ENCODE data around the gene LY6G6D. TPM values are rescaled to one million over a fixed set of nuclear protein-coding genes. Genes with fewer than 3 reads are reported as not detected.
A peak's percentile ranks its signal among the peaks of the same experiment; 100 is the strongest.

LY6G6D gene
- total RNA-seq, 1 donor from 2014 or later, result not detected

DNA sequence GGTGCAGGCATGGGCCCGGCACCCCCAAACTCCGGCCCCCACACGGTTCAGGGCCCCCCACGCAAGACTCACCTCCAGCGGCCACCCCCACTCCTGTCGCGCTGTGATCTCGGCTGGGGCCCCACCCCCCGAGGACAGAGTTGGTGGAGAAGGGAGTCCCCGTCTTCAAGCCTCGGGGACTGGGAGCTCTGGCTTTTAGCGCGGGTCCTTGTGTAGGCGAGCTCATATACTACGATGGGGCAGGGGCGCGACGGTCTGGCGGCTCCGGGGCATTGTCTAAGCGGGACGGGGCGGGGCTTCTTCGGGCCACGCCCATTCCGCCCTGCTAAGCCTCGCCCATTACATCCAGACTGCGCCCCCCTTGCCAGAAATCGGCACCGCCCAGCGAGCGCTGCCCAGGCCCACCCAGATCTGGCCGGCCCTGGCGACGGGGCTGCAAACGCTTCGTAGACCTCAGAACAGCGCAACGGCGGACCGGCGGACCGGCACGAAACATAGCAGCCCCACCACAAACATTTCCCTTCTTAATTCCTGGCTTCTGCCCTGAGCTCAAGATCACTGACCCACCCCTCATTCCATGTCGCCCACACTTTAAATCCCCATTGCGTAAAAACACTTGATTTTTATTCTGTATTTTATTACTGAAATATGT lies 15.0 kb downstream of the LY6G6D start:
- H3K4me3 Mint-ChIP-seq, result peak overlapping the region; percentile 97
- H3K27me3 Mint-ChIP-seq, result no peaks in the 10 kb centered on the region
- H3K9me3 Mint-ChIP-seq, result no peaks in the 10 kb centered on the region
- H3K4me1 Mint-ChIP-seq, result peaks cover 64% of the 10 kb centered on the region
- DNase-seq, result peak; percentile 92
- H3K27ac Mint-ChIP-seq, result peak overlapping the region; percentile 58
- intact Hi-C loops (cut with micrococcal nuclease), result loop anchor here (1.0 to 10.0 kb wide), 5 partner anchors 8 to 1585 kb away; partner anchors contain the start of genes HSD17B8, RING1, RXRB and SLC39A7
- peaks cover 54% of the 10 kb centered on the region for H3K36me3 Mint-ChIP-seq (ENCODE audit: low read depth)

- Mint-ChIP-seq H3K27me3 (no peaks in the 10 kb centered on the region), H3K9me3 (no peaks in the 10 kb centered on the region), H3K27ac (no peak overlapping the region), H3K36me3 (ENCODE audit: low read depth) (peaks cover 56% of the 10 kb centered on the region), H3K4me3 (peak overlapping the region; percentile 97), H3K4me1 (peaks cover 62% of the 10 kb centered on the region)
- intact Hi-C loops (cut with micrococcal nuclease), result loop anchor here (10.0 kb wide), 2 partner anchors 1474 to 1584 kb away; partner anchors contain the start of genes HSD17B8, RING1, RXRB and SLC39A7
- DNase-seq, result peak; percentile 61
These were observed 15.5 kb downstream of the LY6G6D start for GRCh38 chr6:31730631-31731086.

DNA sequence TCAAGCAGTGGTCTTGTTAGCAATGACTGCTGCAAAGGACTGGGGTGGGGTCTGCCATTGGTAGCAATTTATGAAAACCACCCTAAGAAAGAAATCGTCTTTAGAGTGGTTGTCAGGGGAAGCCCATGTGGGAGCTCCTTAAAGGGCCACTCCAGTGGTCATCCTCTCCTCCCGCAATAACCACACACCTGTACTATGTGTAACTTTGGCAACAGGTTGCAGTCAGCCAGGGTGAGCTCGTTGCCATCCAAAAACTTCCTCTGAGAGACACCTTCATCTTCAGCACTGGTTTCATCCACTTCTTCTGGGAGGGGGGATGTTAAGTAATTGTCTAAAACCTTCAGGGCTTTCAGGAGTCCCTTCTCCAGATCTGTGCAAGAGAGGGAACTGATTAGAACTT lies 16.9 kb downstream of the LY6G6D start:
- no peak overlapping the region for H3K4me3 Mint-ChIP-seq
- intact Hi-C loops (cut with micrococcal nuclease), result loop anchor here (10.0 kb wide), 2 partner anchors 1473 to 1583 kb away; partner anchors contain the start of genes HSD17B8, RING1, RXRB and SLC39A7
- H3K36me3 Mint-ChIP-seq (ENCODE audit: low read depth), result peaks cover 56% of the 10 kb centered on the region
- H3K4me1 Mint-ChIP-seq, result peaks cover 53% of the 10 kb centered on the region
- no peak for DNase-seq
- no peak overlapping the region for H3K27ac Mint-ChIP-seq
- H3K27me3 Mint-ChIP-seq, result no peaks in the 10 kb centered on the region
- H3K9me3 Mint-ChIP-seq, result no peaks in the 10 kb centered on the region

DNA sequence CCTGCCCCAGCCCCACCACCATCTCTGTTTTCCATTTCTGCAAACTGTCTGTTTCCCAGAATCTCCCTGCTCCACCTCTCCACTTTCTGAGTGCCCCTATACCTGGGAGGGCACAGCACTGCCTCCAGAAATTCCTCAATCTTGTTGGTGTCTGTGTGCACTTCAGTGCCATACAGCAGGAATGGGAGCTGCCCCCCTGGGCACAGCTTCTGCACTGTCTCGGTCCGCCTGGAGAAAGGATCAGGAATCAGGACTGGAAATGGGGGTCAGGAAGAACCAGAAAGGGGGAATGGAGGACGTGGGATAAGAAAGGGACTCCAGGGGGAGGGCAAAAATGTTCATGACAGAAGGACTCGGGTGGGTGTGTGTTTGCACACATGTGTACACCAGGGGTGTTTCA lies 18.6 kb downstream of the LY6G6D start:
- no peaks in the 10 kb centered on the region for H3K9me3 Mint-ChIP-seq
- peaks cover 57% of the 10 kb centered on the region for H3K4me1 Mint-ChIP-seq
- H3K27ac Mint-ChIP-seq, result peak overlapping the region; percentile 59
- H3K4me3 Mint-ChIP-seq, result peak overlapping the region; percentile 98
- intact Hi-C loops (cut with micrococcal nuclease), result loop anchor here (2.0 to 10.0 kb wide), 3 partner anchors 101 to 1581 kb away; partner anchors contain the start of genes HSD17B8, RING1, RXRB and SLC39A7
- peaks cover 48% of the 10 kb centered on the region for H3K36me3 Mint-ChIP-seq (ENCODE audit: low read depth)
- no peaks in the 10 kb centered on the region for H3K27me3 Mint-ChIP-seq
- no peak for DNase-seq

DNA sequence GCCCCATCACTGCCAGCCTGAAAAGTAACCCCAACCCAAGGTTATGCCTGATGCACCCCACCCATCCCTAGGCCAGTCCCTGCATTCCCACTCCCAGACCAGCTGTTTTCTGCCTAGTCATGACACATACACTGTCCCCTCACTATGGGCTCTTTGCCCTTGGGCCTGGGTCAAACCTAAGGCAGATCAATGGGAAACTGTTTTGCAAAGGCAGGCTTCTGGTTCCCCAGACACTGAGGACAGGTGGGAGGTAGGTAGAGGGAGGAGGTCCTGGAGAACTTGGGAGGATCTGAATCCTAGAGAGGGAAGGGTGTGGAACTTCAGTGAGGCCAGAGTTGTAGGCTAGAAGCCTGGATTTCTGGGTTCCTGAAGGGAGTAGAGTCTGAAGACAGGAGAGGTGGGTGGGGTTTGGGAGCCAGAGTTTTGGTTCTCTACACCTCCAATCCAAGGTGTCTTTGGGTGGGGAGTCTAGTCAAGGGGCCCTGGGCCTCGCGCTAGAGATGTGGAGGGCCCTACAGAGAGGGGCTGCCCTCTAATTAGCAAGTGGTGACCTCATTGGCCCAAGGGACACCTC lies 19.2 kb downstream of the LY6G6D start:
- peak; percentile 60 for DNase-seq
- Mint-ChIP-seq H3K27ac (peak overlapping the region; percentile 93), H3K4me3 (peak overlapping the region; percentile 98), H3K36me3 (ENCODE audit: low read depth) (peaks cover 48% of the 10 kb centered on the region), H3K4me1 (peaks cover 58% of the 10 kb centered on the region), H3K9me3 (no peaks in the 10 kb centered on the region), H3K27me3 (no peaks in the 10 kb centered on the region)
- intact Hi-C loops (cut with micrococcal nuclease), result loop anchor here (2.0 to 10.0 kb wide), 3 partner anchors 100 to 1580 kb away; partner anchors contain the start of genes HSD17B8, RING1, RXRB and SLC39A7

DNA sequence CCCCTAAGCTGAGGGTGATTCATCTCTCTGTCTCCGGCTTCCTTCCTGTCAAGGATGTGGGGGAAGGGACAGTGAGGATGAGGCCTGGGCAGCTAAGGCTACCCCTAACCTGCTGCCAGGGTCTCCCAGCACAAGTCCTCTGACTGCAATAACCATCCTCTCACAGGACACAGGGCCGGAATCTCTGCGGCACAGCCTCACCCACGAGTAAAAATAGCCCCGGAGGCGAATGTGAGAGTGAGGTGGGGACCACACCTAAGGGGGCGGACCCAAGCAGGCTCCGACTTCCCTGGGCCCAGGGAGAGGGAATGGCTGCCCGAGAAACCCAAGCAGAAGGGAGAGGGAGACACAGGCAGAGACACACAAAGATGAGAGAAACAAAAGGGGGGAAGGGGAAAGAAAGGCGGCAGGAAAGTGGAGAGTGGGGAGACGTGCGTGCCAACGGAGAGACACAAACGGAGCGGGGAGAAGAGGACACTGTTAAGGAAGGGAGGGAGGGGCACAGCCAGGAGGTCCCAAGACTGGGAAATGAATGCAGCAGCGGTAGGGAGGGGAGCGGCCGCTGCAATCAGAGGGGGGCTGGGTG lies 19.8 kb downstream of the LY6G6D start:
- Mint-ChIP-seq H3K36me3 (ENCODE audit: low read depth) (peaks cover 50% of the 10 kb centered on the region), H3K4me3 (peak overlapping the region; percentile 98), H3K9me3 (no peaks in the 10 kb centered on the region), H3K27me3 (no peaks in the 10 kb centered on the region), H3K27ac (peak overlapping the region; percentile 93), H3K4me1 (peaks cover 61% of the 10 kb centered on the region)
- intact Hi-C loops (cut with micrococcal nuclease), result loop anchor here (2.0 to 10.0 kb wide), 5 partner anchors 100 to 1580 kb away; partner anchors contain the start of genes ATP6V1G2, HSD17B8, LTB and NFKBIL1
- DNase-seq, result peak; percentile 89

- peak; percentile 95 for DNase-seq
- Mint-ChIP-seq H3K4me3 (peak within 1 kb of the TSS; percentile 98), H3K9me3 (no peaks in the 10 kb centered on the region), H3K36me3 (ENCODE audit: low read depth) (peaks cover 51% of the 10 kb centered on the region), H3K27ac (peak within 1 kb of the TSS; percentile 93), H3K27me3 (no peaks in the 10 kb centered on the region), H3K4me1 (peaks cover 64% of the 10 kb centered on the region)
- intact Hi-C loops (cut with micrococcal nuclease), result loop anchor here (1.0 to 10.0 kb wide), 6 partner anchors 33 to 1579 kb away; partner anchors contain the start of genes ABHD16A, ATP6V1G2, GPANK1 and HSD17B8
These were observed 21.0 kb downstream of the LY6G6D start, which contains the start of gene CLIC1 for GRCh38 chr6:31736021-31736767. Gene CLIC1 (minus strand): TSS chr6:31736530. CDS start chr6:31736300, 230 bp downstream.

DNA sequence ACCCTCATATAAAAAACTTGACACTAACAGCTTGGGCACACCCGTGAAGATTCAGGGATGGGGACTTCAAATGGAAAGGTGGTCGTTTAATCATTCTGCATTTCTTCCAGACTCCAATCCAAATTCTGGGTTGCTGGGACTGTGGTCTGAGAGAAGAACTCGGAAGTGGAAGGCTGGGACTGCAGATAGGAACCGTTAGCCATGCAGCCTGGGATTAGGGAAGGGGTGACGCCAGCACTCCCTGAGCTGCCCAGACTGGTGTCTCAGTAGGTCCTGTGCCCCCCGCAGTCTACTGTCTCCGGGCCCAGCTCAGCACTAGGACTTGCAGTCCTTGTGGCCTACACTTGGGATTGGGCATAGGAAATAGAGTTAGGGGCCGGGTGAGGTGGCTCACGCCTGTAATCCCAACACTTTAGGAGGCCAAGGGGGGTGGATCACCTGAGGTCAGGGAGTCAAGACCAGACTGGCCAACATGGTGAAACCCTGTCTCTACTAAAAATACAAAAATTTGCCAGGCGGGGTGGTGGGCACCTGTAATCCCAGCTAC lies 21.7 kb downstream of the LY6G6D start:
- Mint-ChIP-seq H3K4me3 (peak overlapping the region; percentile 98), H3K36me3 (ENCODE audit: low read depth) (peaks cover 53% of the 10 kb centered on the region), H3K4me1 (peaks cover 68% of the 10 kb centered on the region), H3K9me3 (no peaks in the 10 kb centered on the region), H3K27me3 (no peaks in the 10 kb centered on the region), H3K27ac (peak overlapping the region; percentile 93)
- intact Hi-C loops (cut with micrococcal nuclease), result loop anchor here (1.0 to 10.0 kb wide), 6 partner anchors 34 to 1578 kb away; partner anchors contain the start of genes ABHD16A, ATP6V1G2, GPANK1 and HSD17B8
- DNase-seq, result peak; percentile 70

DNA sequence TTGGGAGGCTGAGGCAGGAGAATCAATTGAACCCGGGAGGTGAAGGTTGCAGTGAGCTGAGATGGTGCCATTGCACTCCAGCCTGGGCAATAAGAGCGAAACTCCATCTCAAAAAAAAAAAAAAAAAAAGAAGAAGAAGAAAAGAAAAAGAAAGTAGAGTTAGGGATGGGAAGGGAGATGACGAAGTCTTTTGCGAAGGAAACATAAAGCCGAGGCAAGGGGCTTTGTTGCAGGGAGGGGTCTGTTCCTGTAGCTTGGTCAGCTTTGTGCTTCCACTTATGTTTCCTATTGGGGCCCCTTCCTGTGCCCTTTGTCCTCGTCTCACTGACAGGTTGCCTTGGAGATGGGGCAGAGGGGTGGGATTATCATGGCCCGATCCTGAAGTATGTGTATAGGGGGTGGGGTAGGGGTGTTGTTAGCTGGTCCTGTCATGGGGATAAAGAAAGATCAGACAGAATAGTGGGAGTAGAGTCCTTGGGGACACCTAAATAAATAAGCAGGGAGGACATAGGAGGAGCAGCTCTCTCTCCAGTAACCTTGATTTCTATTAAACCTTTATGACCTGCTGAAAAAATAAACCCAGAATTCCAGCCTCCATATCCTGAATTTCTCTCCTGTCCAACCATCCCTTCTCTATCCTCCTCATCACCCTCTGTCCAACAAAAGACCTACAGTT lies 22.3 kb downstream of the LY6G6D start:
- DNase-seq, result peak; percentile 80
- H3K27ac Mint-ChIP-seq, result peak overlapping the region; percentile 93
- intact Hi-C loops (cut with micrococcal nuclease), result loop anchor here (2.0 to 10.0 kb wide), 5 partner anchors 73 to 1577 kb away; partner anchors contain the start of genes ATP6V1G2, GPANK1, HSD17B8 and LTB
- peak overlapping the region; percentile 98 for H3K4me3 Mint-ChIP-seq
- no peaks in the 10 kb centered on the region for H3K27me3 Mint-ChIP-seq
- no peaks in the 10 kb centered on the region for H3K9me3 Mint-ChIP-seq
- H3K36me3 Mint-ChIP-seq (ENCODE audit: low read depth), result peaks cover 51% of the 10 kb centered on the region
- peaks cover 64% of the 10 kb centered on the region for H3K4me1 Mint-ChIP-seq

GRCh38 chr6:31737991-31738979 lies 23.1 kb downstream of the LY6G6D start:
- H3K27ac Mint-ChIP-seq, result peak overlapping the region; percentile 93
- peak; percentile 92 for DNase-seq
- H3K27me3 Mint-ChIP-seq, result no peaks in the 10 kb centered on the region
- peak overlapping the region; percentile 98 for H3K4me3 Mint-ChIP-seq
- intact Hi-C loops (cut with micrococcal nuclease), result loop anchor here (1.0 to 10.0 kb wide), 9 partner anchors 9 to 1577 kb away; partner anchors contain the start of genes ATP6V1G2, DDAH2, GPANK1 and HSD17B8
- H3K36me3 Mint-ChIP-seq (ENCODE audit: low read depth), result peaks cover 56% of the 10 kb centered on the region
- peaks cover 65% of the 10 kb centered on the region for H3K4me1 Mint-ChIP-seq
- no peaks in the 10 kb centered on the region for H3K9me3 Mint-ChIP-seq

DNA sequence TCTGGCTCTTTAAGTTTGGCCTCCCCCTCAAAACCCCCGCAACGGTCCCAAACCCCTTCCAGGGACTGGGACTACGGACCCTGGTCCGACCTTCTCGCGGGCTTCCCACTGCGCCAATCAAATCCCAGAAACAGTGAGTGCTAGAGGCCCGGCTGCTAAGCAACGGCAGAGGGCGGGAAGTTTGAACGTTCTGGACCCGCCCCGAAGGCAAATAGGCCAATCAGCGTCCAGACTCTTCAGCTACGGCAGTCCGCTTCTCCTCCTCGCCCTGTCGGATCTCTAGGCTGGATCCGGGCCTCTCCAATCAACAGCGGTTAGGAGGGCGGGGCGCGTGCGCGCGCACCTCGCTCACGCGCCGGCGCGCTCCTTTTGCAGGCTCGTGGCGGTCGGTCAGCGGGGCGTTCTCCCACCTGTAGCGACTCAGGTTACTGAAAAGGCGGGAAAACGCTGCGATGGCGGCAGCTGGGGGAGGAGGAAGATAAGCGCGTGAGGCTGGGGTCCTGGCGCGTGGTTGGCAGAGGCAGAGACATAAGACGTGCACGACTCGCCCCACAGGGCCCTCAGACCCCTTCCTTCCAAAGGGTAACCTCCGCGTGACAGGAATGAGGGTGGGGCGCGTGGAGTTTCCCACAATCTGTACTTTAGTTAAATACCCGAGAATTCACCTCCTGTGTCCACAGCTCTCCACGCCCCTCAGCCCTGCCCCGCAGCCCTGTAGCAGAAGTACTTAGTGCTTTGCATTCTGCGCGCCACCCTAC lies 24.7 kb downstream of the LY6G6D start, which contains the start of gene MSH5:
Gene MSH5, plus strand, starts transcription at position 367 of the 758 bp plus-strand sequence. CDS start 462 bp downstream, outside the sequence.
- DNase-seq, result peak; percentile 99
- H3K4me1 Mint-ChIP-seq, result peaks cover 54% of the 10 kb centered on the region
- H3K27me3 Mint-ChIP-seq, result no peaks in the 10 kb centered on the region
- intact Hi-C loops (cut with micrococcal nuclease), result loop anchor here (1.0 to 10.0 kb wide), 8 partner anchors 29 to 1575 kb away; partner anchors contain the start of genes ATP6V1G2, HSD17B8, LTB and LY6G5C
- H3K4me3 Mint-ChIP-seq, result peak within 1 kb of the TSS; percentile 98
- H3K36me3 Mint-ChIP-seq (ENCODE audit: low read depth), result peaks cover 50% of the 10 kb centered on the region
- no peaks in the 10 kb centered on the region for H3K9me3 Mint-ChIP-seq
- peak within 1 kb of the TSS; percentile 93 for H3K27ac Mint-ChIP-seq
